HUES6 (cell line): ENCODE measurements around the gene GUSB.
"Not testable (repeated sequence)": the region's sequence is repeated elsewhere in the genome, so short reads cannot be mapped to it uniquely, and the experiment has no call there.

ENCODE experiments used
- H3K27ac ChIP-seq: 2 replicates; pipeline ENCODE4 v1.7.0; 2013; ENCODE audit warnings: low read depth, mild to moderate bottlenecking, low read length, inconsistent platforms
- H3K27me3 ChIP-seq: 2 replicates; pipeline ENCODE4 v1.6.1; 2013; ENCODE audit warnings: low read length; ENCODE audit not compliant: control insufficient read depth, insufficient read depth
- H3K36me3 ChIP-seq: 2 replicates; pipeline ENCODE4 v1.6.1; 2013; ENCODE audit warnings: low read length; ENCODE audit not compliant: control insufficient read depth, insufficient read depth
- H3K4me1 ChIP-seq: 2 replicates; pipeline ENCODE4 v1.6.1; 2013; ENCODE audit warnings: low read length; ENCODE audit not compliant: control insufficient read depth, insufficient read depth
- H3K4me3 ChIP-seq: 2 replicates; pipeline ENCODE4 v1.5.1; 2013; ENCODE audit warnings: low read depth, low read length
- H3K9ac ChIP-seq: one replicate; pipeline ENCODE4 v1.6.1; 2013; ENCODE audit warnings: mild to moderate bottlenecking, low read length
- H3K9me3 ChIP-seq: 2 replicates; pipeline ENCODE4 v1.6.1; 2013; ENCODE audit warnings: low read depth, low read length; ENCODE audit not compliant: control insufficient read depth, insufficient read depth

The GUSB gene

GRCh38 chr7:65981965-65982792, at the start of gene GUSB:
Gene GUSB (minus strand): TSS chr7:65982213. CDS start chr7:65982183, 30 bp downstream.
- Histone ChIP-seq H3K9ac (peak within 1 kb of the TSS; percentile 92), H3K9me3 (no peaks in the 10 kb centered on the region), H3K27me3 (no peaks in the 10 kb centered on the region), H3K4me3 (peak within 1 kb of the TSS; percentile 82), H3K27ac (peak within 1 kb of the TSS; percentile 58), H3K36me3 (peaks cover 21% of the 10 kb centered on the region), H3K4me1 (peaks cover 5% of the 10 kb centered on the region; the same call in 1 of the 2 replicates)

- H3K27ac ChIP-seq, H3K27me3 ChIP-seq, H3K4me1 ChIP-seq, H3K9me3 ChIP-seq, H3K4me3 ChIP-seq, H3K9ac ChIP-seq, H3K36me3 ChIP-seq: not testable (repeated sequence)
Observed at GRCh38 chr7:66028342-66028741, 46.3 kb upstream of the GUSB start.

- Histone ChIP-seq H3K4me1 (no peaks in the 10 kb centered on the region), H3K4me3 (no peak overlapping the region), H3K9ac (no peak overlapping the region), H3K27ac (no peak overlapping the region), H3K36me3 (no peaks in the 10 kb centered on the region), H3K9me3 (no peaks in the 10 kb centered on the region), H3K27me3 (no peaks in the 10 kb centered on the region)
Observed at GRCh38 chr7:66016131-66016461, 34.1 kb upstream of the GUSB start.

GRCh38 chr7:66015440-66016130, 33.6 kb upstream of the GUSB start:
- Histone ChIP-seq H3K27me3 (no peaks in the 10 kb centered on the region), H3K9ac (no peak overlapping the region), H3K36me3 (no peaks in the 10 kb centered on the region), H3K27ac (no peak overlapping the region), H3K9me3 (no peaks in the 10 kb centered on the region), H3K4me3 (no peak overlapping the region), H3K4me1 (no peaks in the 10 kb centered on the region)

- H3K36me3 ChIP-seq, result no peaks in the 10 kb centered on the region
- no peak overlapping the region for H3K27ac ChIP-seq
- H3K9ac ChIP-seq, result no peak overlapping the region
- H3K9me3 ChIP-seq, result no peaks in the 10 kb centered on the region
- H3K4me3 ChIP-seq, result no peak overlapping the region
- no peaks in the 10 kb centered on the region for H3K4me1 ChIP-seq
- H3K27me3 ChIP-seq, result no peaks in the 10 kb centered on the region
Observed at GRCh38 chr7:66013938-66014337, 31.9 kb upstream of the GUSB start.

GRCh38 chr7:66007232-66007631, 25.2 kb upstream of the GUSB start:
- Histone ChIP-seq H3K4me1 (no peaks in the 10 kb centered on the region), H3K36me3 (no peaks in the 10 kb centered on the region), H3K27ac (no peak overlapping the region), H3K9me3 (no peaks in the 10 kb centered on the region), H3K4me3 (no peak overlapping the region), H3K9ac (no peak overlapping the region), H3K27me3 (no peaks in the 10 kb centered on the region)

- H3K4me1 ChIP-seq, H3K27me3 ChIP-seq, H3K9me3 ChIP-seq, H3K4me3 ChIP-seq, H3K9ac ChIP-seq, H3K27ac ChIP-seq, H3K36me3 ChIP-seq: not testable (repeated sequence)
Observed at GRCh38 chr7:66005115-66005671, 23.2 kb upstream of the GUSB start.

GRCh38 chr7:66000823-66001417, 18.9 kb upstream of the GUSB start:
- H3K9me3 ChIP-seq, H3K9ac ChIP-seq, H3K27me3 ChIP-seq, H3K27ac ChIP-seq, H3K4me3 ChIP-seq, H3K36me3 ChIP-seq, H3K4me1 ChIP-seq: not testable (repeated sequence)

GRCh38 chr7:65994984-65995383, 13.0 kb upstream of the GUSB start:
- H3K27ac ChIP-seq, H3K36me3 ChIP-seq, H3K27me3 ChIP-seq, H3K9ac ChIP-seq, H3K4me1 ChIP-seq, H3K9me3 ChIP-seq, H3K4me3 ChIP-seq: not testable (repeated sequence)

GRCh38 chr7:65992526-65992925, 10.5 kb upstream of the GUSB start:
- Histone ChIP-seq H3K27ac (no peak overlapping the region), H3K9ac (no peak overlapping the region), H3K36me3 (no peaks in the 10 kb centered on the region), H3K9me3 (no peaks in the 10 kb centered on the region), H3K4me3 (no peak overlapping the region), H3K4me1 (no peaks in the 10 kb centered on the region), H3K27me3 (no peaks in the 10 kb centered on the region)

GRCh38 chr7:65991829-65992228, 9.8 kb upstream of the GUSB start:
- not testable (repeated sequence) for H3K4me3 ChIP-seq, H3K27ac ChIP-seq, H3K4me1 ChIP-seq, H3K27me3 ChIP-seq, H3K9ac ChIP-seq, H3K36me3 ChIP-seq, H3K9me3 ChIP-seq
